ACHN (cell line): Measurements from ENCODE around the gene SULT4A1.

Experiments
- DNase-seq: peaks from one replicate; pipeline ENCODE4 v3.0.0-alpha.2; 2015
- in situ Hi-C: cut with HindIII; loops from 2 replicates; pipeline ENCODE4 v1.10.0; 2017; ENCODE audit warnings: low sequenced_read_pairs, low pct_ligation_motif_present, low pct_unique_long_range_greater_than_20kb

SULT4A1 gene

GRCh38 chr22:43889201-43889859 lies 27.0 kb upstream of the SULT4A1 start:
- in situ Hi-C loops, result no loop called here
- DNase-seq, result no peak

DNA sequence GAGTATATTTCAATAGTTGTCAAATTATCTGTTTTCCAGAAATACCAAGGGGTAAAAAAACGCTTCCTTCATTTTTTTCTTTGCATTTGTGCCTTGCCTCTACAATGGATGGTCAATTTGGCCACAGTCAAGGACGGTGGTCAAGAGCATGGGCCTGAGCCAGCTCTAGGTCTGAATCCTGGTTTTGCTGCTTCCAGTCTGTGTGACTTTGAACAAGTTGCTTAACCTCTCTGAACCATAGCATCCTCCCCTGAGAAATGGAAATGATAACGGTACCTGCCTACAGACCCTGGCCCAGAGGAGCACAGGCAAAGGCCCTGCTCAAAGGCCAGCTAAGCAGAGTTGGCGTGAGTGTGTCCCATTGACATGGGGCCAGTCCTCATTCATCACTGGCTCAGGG lies 26.4 kb upstream of the SULT4A1 start:
- no peak for DNase-seq
- in situ Hi-C loops, result no loop called here

- DNase-seq, result no peak
- in situ Hi-C loops, result no loop called here
These were observed 25.1 kb upstream of the SULT4A1 start for GRCh38 chr22:43887391-43887790.

- in situ Hi-C loops, result no loop called here
- DNase-seq, result no peak
These were observed 23.9 kb upstream of the SULT4A1 start for GRCh38 chr22:43886231-43886630.

- in situ Hi-C loops, result no loop called here
These were observed 23.5 kb upstream of the SULT4A1 start for GRCh38 chr22:43885786-43886185.

GRCh38 chr22:43885319-43885671 lies 23.0 kb upstream of the SULT4A1 start:
- in situ Hi-C loops, result no loop called here
- no peak for DNase-seq

More at GRCh38 chr22:43885786-43886185, 23.5 kb upstream of the SULT4A1 start:
- DNase-seq, result no peak

DNA sequence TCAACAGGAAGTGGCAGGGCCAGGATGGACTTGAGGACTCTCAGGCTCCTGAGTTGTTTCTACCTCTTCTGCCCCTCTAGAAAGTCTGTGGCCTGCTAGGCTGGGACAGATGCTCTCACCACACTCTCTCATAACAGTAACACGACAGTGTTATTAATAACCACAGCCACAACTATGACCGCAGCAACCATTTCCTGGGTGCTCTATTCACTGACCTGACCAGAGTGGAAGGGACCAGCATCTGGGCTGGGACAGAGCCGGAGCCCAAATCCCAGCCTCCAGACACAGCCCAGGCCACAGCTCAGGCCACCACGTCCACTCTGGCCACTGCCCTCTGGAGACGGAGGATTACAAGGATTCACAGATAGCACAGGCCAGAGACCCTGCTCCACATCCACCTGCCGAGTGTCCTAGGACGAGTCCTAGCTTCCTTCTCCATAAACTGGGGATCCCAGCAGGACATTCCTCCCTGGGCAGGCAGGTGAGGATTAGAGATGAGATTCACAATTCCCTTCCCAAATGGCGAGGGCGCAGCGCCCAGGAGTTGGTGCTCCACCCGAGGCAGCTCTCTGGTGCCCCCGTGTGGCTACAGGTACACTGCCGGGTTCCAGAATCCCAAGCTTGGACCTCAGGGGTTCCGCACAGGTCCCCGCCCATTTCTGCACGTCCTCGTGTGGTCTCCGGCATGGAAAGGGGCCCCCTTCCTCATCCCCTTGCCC lies 22.4 kb upstream of the SULT4A1 start:
- in situ Hi-C loops, result no loop called here
- peak; percentile 56 for DNase-seq

DNA sequence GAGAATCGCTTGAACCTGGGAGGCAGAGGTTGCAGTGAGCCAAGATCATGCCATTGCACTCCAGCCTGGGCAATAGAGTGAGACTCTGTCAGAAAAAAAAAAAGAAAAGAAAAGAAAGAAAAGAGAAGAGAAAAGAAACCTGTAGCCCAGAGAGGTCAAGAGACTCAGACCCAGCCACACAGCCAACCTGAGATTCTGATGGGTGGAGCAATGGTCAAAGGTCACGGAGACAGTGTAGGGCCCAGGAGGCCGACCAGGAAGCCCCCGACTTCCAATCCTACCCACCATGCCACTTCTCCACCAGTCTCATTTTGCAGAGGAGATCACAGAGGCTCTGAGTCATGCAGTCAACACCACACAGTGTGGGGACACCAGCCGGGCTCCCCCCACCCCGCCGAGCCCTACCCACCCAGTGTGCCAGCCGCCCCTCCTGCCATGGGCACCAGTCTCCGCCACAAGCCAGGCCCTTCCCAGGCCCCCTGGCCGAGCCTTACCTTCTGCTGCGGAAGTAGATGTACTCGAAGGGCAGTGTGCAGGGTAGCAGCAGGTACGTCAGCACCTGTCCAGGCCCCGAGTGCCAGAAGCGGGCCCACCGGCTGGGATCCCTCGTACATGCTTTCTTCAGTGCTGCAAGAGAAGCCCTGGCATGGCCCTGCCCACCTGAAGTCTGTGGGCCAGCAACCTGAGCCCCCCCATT lies 21.6 kb upstream of the SULT4A1 start:
- DNase-seq, result no peak
- in situ Hi-C loops, result no loop called here

DNA sequence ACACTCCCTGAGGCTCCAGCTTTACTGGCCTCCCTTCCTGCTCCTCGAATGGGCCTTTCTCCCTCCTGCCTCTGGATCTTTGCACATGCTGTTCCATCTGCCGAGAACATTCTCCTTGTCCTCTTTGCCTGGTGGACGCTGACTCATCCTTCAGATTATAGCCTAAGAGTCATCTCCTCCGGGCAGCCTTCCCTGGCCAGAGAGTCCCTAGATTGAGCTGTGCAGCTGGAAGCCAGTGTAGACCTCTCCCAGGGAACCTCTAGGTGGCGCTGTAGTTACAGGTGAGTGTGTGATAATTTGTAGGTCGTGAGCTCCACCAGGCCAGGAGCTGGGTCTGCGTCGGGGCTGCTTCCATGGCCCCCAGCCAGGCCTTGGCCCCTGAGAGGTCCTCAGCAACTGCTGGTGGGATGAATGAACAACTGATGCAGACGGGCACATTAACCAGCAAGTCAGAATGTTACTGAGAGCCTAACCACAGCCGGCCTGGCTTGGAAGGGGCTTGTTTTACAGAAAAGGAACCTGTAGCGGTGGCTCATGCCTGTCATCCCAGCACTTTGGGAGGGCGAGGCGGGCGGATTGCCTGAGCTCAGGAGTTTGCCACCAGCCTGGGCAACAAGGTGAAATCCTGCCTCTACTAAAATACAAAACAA lies 20.8 kb upstream of the SULT4A1 start:
- DNase-seq, result peak; percentile 69
- in situ Hi-C loops, result no loop called here

GRCh38 chr22:43882122-43882767 lies 19.9 kb upstream of the SULT4A1 start:
- DNase-seq, result no peak

GRCh38 chr22:43881091-43882061 lies 19.1 kb upstream of the SULT4A1 start:
- in situ Hi-C loops, result no loop called here

More at GRCh38 chr22:43882122-43882767, 19.9 kb upstream of the SULT4A1 start:
- in situ Hi-C loops, result no loop called here

DNA sequence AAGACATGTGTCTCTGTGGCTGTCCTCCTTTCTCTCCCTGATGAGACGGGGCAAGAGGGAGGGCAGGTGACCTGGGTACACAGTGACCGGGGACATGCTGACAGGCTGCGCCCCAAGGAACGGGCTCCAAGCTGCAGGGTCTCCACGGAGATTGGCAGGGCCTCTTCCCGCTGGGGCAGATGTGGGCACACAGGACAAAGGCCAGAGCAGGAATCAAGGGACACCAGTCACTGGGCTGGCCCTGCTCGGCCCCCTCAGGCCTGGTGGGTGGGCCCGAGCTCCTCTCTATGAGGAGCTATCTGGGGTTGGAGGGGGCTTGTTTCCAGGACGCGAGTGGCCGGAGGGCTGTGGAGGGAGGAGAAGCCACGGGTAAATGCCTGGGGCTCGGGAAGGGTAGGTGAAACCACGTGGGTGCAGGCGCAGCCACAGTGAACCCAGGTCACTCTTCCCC lies 18.3 kb upstream of the SULT4A1 start:
- in situ Hi-C loops, result no loop called here
- no peak for DNase-seq

More at GRCh38 chr22:43881091-43882061, 19.1 kb upstream of the SULT4A1 start:
- DNase-seq, result no peak

- no peak for DNase-seq
- in situ Hi-C loops, result no loop called here
These were observed 17.7 kb upstream of the SULT4A1 start for GRCh38 chr22:43879901-43880540.

- in situ Hi-C loops, result no loop called here
- DNase-seq, result no peak
These were observed 16.7 kb upstream of the SULT4A1 start for GRCh38 chr22:43878831-43879550.

GRCh38 chr22:43878079-43878795 lies 15.9 kb upstream of the SULT4A1 start:
- no peak for DNase-seq
- in situ Hi-C loops, result no loop called here
